NCI-H2107 treated with DMSO at 0.1 percent for 48 hours (cell line): Measurements from ENCODE around the gene CCR5AS.
"Not testable (repeated sequence)": the region's sequence is repeated elsewhere in the genome, so short reads cannot be mapped to it uniquely, and the experiment has no call there.

Experiments
- DNase-seq: peaks from one replicate; lab custom pipeline; 2025; ENCODE audit not compliant: unreplicated experiment; lab: John Stamatoyannopoulos, UW

Gene CCR5AS

DNA sequence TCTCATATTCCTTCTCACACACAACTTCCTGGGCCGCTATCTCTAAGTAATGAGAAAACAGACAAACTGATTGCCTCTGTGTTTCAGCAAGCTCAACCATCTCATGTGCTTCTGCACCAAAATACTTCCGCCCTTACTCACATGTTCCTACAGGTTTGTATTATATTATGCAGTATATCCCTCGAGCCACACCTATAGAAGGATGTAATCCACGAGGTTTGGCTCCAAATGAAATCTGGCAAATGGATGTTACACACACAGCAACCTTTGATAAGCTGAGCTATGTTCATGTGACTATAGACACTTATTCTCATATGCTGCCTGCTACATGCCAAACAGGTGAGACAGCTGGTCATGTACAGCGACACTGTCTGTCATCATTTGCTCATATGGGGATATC is 22.8 kb upstream of the CCR5AS start:
- no peak for DNase-seq

DNA sequence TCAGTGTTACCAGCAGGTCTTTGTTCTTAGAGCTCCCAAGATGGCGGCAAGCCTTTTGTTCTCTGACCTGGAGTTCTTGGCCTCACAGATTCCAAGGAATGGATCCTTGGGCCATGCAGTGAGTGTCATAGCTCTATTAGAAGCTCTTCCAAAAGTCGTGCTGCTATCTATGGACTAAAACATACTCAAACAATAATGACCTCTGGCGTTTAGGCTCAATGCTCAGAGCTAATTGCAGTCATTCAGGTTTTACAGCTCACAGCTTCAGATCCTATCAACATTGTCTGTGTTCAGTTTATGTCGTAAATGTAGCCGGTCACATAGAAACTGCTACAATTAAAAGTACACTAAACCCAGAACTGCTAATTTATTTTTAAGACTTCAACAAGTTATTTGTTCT is 22.4 kb upstream of the CCR5AS start:
- no peak for DNase-seq

GRCh38 chr3:46427916-46428833 is 21.3 kb upstream of the CCR5AS start:
- no peak for DNase-seq

- DNase-seq, result not testable (repeated sequence)
Measured at GRCh38 chr3:46427404-46427803, 20.5 kb upstream of the CCR5AS start.

DNA sequence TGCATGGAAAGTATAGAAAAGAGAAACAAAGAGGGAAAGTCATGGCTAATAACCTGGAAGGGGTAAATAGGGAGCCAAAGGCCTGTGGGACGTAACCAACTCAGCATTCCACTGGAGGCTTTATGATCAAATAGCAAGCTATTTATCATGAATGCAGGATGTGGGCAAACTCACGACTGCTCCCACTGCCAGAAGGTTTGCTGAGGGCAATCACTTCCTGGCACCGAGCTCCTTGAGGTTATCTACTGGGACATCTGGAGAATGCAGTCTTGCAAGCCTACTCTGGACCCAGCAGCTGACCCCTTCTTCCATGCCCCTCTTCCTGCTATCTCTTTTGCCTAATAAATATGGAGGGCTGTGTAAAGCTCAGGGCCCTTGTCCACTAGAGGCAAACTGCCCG is 19.6 kb upstream of the CCR5AS start:
- not testable (repeated sequence) for DNase-seq

GRCh38 chr3:46423588-46423987 is 16.7 kb upstream of the CCR5AS start:
- DNase-seq, result no peak

DNA sequence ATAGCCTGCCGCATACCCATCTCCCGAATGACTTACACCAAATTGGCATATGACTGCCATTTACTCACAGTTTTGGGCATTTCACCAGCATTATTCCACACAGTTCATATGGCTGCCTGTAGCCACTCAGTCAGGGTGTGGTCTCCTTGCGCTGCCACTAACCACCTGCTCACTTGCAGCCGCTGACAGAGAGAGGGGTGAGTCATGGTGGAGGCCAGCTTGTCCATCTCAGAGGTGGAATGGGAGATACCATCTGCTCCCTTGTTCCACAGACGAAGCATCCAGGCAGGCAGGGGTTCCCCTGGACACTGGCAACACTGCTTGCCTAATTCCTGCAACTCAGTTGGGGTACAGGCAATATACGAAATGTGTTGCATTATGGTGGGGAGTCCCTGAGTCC is 15.8 kb upstream of the CCR5AS start:
- no peak for DNase-seq

DNA sequence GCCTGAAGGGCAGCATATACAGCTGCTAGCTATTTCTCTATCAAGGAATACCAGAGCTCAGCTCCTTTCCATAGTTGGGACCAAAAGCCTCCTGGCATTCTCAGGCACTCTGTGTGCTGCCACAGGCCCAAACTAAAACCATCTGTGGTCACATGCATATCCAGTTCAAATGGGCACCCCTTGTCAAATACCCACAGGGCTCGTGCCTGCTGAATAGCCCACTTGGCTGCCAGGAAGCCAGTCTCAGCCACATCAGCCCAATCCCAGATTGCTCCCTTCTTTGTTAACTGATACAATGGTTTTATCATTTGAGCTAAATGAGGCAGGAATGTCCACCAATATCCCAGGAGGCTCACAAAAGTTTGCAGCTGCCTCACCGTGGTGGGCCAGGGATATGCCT is 14.1 kb upstream of the CCR5AS start:
- DNase-seq, result no peak

GRCh38 chr3:46419816-46420215 is 12.9 kb upstream of the CCR5AS start:
- DNase-seq, result no peak

DNA sequence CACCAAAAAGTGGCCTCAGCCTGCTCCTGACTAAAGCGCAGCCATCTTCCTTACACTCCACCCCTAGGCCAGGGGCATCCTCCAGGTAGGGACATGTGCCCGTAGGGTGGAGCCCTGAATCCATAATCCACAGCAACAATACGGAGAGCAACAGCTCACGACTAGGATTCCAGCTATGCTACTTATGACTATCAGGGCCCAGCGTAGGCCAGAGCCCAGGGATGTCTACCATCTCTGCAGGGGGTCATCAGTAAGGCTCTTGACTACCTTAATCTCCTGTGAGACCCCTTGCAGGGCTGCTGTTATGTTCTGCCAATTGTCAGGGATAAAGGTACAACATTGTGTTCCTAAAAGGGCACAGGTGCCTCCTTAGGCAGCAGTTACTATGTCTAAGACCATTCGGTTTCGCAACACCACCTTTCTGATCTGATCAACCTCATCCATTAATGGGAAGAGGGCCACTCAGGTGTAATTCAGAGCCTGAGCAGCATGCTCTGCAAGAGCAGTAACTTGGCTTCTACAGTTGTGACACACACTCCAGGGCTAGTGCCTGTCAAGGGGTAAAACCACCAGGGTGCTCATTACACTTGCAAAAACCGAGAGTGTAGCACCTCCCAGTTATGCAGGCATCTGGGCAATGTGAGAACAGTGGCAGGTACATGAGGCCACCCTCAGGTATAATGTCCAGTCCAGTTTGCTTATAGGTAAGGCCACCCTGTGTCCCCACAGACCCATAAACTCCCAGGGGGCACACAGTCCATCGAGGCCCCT is 11.2 kb upstream of the CCR5AS start:
- no peak for DNase-seq

GRCh38 chr3:46416811-46417510 is 10.1 kb upstream of the CCR5AS start:
- peak; percentile 6 for DNase-seq

DNA sequence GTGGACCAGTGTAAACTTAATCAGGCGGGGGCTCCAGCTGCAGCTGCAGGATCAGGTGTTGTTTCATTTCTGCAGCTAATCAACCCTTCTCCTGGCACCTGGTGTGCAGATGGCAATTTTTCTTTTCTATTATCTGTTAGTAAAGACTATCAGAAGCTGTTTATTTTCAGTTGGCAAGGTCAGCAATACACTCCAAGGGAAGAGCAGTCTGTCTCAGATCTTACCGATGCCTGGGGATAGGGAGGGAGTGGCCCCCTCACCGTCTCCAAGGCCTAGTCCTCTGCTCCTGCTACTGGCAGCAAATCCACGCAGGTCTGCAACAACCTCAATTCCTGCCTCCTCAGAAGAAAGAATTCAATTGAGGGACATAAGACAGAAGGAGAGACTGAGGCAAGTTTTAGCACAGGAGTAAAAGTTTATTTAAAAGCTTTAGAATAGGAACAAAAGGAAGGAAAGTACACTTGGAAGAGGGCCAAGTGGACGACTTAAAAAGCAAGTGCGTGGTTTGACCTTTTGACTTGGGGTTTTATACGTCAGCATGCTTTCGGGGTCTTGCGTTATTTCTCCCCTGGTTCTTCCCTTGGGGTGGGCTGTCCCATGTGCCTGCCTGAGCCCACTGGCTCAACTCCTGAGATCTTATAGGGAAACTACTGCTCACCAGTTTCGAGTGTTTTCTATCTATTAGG is 9.4 kb upstream of the CCR5AS start:
- DNase-seq, result peak; percentile 63

DNA sequence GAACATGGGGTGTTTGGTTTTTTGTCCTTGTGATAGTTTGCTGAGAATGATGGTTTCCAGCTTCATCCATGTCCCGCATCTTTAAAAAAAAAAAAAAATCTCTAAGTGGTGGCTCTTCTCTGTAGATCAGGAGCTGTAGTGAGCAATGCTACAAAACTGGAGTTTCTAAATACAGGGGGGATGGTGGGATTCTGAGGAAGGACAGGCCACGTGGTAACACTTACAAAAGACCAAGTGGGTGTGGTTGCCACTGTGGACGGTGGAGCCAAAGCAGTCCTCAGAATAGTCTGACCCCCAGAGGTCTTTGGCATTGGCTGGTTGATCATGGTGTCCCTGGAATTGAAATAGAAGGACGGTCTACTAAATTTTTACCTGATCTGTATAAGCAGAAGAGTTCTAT is 7.9 kb upstream of the CCR5AS start:
- no peak for DNase-seq

GRCh38 chr3:46413951-46414350 is 7.1 kb upstream of the CCR5AS start:
- no peak for DNase-seq

GRCh38 chr3:46412786-46413298 is 6.0 kb upstream of the CCR5AS start:
- DNase-seq, result no peak

DNA sequence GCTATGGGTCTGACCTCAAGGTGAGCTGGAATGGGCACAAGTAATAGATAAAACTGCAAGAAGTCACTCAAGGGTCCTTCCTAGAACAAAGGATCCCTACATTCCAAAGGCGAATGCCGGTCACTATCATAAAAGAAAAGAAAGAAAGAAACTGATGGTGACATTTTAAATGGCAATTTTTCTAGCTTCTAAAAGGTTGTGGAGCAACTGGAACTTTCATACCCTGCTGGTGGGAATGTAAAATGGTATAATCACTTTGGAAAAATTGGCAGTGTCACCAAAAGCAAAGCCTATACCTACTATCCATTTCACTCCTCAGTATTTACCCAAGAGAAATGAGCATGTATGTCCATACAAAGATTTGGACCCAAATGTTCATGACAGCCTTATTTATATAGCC is 4.4 kb upstream of the CCR5AS start:
- no peak for DNase-seq

- DNase-seq, result no peak
Measured at GRCh38 chr3:46410669-46411068, 3.8 kb upstream of the CCR5AS start.

DNA sequence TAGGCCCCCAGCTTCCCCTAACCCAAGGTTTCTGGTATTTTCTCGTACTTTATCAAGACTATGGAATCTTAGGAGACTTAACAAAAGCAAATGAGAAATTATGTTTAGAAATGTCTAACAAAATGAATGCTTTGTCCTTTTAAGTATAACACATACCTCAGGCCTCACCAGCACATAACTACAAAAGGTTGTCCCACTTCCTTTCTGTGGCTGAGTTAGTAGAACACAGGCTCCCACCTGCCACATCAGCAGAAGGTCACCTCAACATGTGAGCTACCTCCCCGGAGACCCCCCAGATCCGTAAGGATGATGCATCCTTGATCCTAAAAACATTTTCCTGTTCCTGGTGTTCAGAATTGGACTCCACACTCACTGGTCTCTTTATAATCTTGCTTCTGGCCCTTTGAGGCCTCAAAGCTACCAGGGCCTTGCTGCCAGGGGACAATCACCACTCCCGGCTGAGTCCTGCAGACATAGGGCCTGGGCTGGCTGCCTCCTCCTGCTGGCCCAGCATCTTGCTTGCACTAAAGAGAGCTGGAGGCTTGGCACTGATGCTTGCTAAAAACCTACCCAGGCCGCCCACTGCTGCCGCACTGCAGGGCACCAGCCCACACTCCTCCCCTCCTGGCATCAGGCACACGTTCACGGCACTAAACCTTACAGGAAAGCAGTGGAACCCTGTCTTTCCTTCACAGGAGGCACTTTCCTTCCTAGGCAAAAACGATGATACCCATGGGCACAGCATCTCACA is 3.0 kb upstream of the CCR5AS start:
- DNase-seq, result no peak

- DNase-seq, result no peak
Measured at GRCh38 chr3:46408853-46409252, 2.0 kb upstream of the CCR5AS start.

- DNase-seq, result no peak
Measured at GRCh38 chr3:46407970-46408369, 1.1 kb upstream of the CCR5AS start.
